Effector memory CD4-positive, alpha-beta T cell (primary cell): Measurements from ENCODE around the gene AK1.
"Not testable (repeated sequence)": the region's sequence is repeated elsewhere in the genome, so short reads cannot be mapped to it uniquely, and the experiment has no call there.

ENCODE experiments used
- DNase-seq, 3 donors: peaks; one replicate each; pipeline ENCODE4 v3.0.0-alpha.2; 2020
- H3K27ac ChIP-seq: 2 replicates; pipeline ENCODE4 v1.7.0; 2013; ENCODE audit warnings: mild to moderate bottlenecking, low read length, moderate library complexity; ENCODE audit not compliant: insufficient read depth, poor library complexity, severe bottlenecking
- H3K27me3 ChIP-seq: replicated peaks from 2 replicates; pipeline ENCODE4 v1.7.0; 2013; ENCODE audit warnings: mild to moderate bottlenecking, low read length; ENCODE audit not compliant: insufficient read depth, control insufficient read depth, poor library complexity, severe bottlenecking
- H3K36me3 ChIP-seq: 2 replicates; pipeline ENCODE4 v1.7.0; 2013; ENCODE audit warnings: mild to moderate bottlenecking, low read length, moderate library complexity; ENCODE audit not compliant: control insufficient read depth, insufficient read depth
- H3K4me1 ChIP-seq: 2 replicates; pipeline ENCODE4 v1.7.0; 2013; ENCODE audit warnings: low read length, mild to moderate bottlenecking; ENCODE audit not compliant: control insufficient read depth, insufficient read depth, poor library complexity, severe bottlenecking
- H3K4me3 ChIP-seq: 2 replicates; pipeline ENCODE4 v1.7.0; 2013; ENCODE audit warnings: low read length, low read depth, mild to moderate bottlenecking; ENCODE audit not compliant: insufficient read depth, poor library complexity, severe bottlenecking
- H3K9me3 ChIP-seq: 2 replicates; pipeline ENCODE4 v1.7.0; 2013; ENCODE audit warnings: mild to moderate bottlenecking, low read length, moderate library complexity; ENCODE audit not compliant: control insufficient read depth

Gene AK1

GRCh38 chr9:127876026-127876763 lies 1.3 kb downstream of the AK1 start:
- peaks cover 6% of the 10 kb centered on the region for H3K4me1 ChIP-seq

GRCh38 chr9:127875306-127875966 lies 2.0 kb downstream of the AK1 start:
- H3K4me1 ChIP-seq: peaks cover 6% of the 10 kb centered on the region
- H3K4me3 ChIP-seq: no peak overlapping the region
- H3K27ac ChIP-seq: no peak overlapping the region
- no peaks in the 10 kb centered on the region for H3K27me3 ChIP-seq
- H3K36me3 ChIP-seq: no peaks in the 10 kb centered on the region
- no peaks in the 10 kb centered on the region for H3K9me3 ChIP-seq
- no peak for DNase-seq

More at GRCh38 chr9:127876026-127876763, 1.3 kb downstream of the AK1 start:
- Histone ChIP-seq H3K9me3 (no peaks in the 10 kb centered on the region), H3K4me3 (no peak overlapping the region), H3K27me3 (no peaks in the 10 kb centered on the region), H3K36me3 (no peaks in the 10 kb centered on the region), H3K27ac (no peak overlapping the region)
- no peak for DNase-seq

GRCh38 chr9:127874301-127875221 lies 2.9 kb downstream of the AK1 start:
- Histone ChIP-seq H3K4me3 (no peak overlapping the region), H3K27ac (no peak overlapping the region), H3K27me3 (no peaks in the 10 kb centered on the region), H3K36me3 (no peaks in the 10 kb centered on the region), H3K9me3 (no peaks in the 10 kb centered on the region), H3K4me1 (peaks cover 8% of the 10 kb centered on the region)
- no peak for DNase-seq

DNA sequence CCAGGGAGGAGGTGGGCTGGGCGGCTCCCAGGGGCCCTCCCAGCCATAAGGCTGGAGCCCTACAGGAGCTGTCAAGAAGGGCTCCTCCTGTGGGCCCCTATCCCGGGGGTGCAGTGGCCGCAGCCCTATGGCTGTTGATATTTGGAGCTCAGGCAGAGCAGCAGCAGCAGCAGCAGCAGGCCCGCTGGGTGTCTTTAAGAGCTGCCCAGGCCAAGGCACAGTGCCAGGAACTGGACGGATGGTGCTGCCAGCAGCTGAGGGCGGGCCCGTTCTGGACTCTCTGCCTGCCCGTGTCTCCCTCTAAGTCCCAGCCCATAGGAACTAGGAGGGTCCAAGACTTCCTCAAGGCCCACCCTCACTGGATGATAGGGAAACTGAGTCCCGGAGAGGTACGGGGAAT lies 3.6 kb downstream of the AK1 start:
- Histone ChIP-seq H3K4me3 (no peak overlapping the region), H3K27me3 (no peaks in the 10 kb centered on the region), H3K4me1 (peaks cover 9% of the 10 kb centered on the region), H3K9me3 (no peaks in the 10 kb centered on the region), H3K36me3 (no peaks in the 10 kb centered on the region), H3K27ac (no peak overlapping the region)
- no peak for DNase-seq

- H3K27ac ChIP-seq: no peak overlapping the region
- H3K4me1 ChIP-seq: peaks cover 9% of the 10 kb centered on the region
- H3K9me3 ChIP-seq: no peaks in the 10 kb centered on the region
- H3K27me3 ChIP-seq: no peaks in the 10 kb centered on the region
- no peaks in the 10 kb centered on the region for H3K36me3 ChIP-seq
- no peak overlapping the region for H3K4me3 ChIP-seq
- DNase-seq: no peak
Measured at GRCh38 chr9:127873223-127873691, 4.2 kb downstream of the AK1 start.

DNA sequence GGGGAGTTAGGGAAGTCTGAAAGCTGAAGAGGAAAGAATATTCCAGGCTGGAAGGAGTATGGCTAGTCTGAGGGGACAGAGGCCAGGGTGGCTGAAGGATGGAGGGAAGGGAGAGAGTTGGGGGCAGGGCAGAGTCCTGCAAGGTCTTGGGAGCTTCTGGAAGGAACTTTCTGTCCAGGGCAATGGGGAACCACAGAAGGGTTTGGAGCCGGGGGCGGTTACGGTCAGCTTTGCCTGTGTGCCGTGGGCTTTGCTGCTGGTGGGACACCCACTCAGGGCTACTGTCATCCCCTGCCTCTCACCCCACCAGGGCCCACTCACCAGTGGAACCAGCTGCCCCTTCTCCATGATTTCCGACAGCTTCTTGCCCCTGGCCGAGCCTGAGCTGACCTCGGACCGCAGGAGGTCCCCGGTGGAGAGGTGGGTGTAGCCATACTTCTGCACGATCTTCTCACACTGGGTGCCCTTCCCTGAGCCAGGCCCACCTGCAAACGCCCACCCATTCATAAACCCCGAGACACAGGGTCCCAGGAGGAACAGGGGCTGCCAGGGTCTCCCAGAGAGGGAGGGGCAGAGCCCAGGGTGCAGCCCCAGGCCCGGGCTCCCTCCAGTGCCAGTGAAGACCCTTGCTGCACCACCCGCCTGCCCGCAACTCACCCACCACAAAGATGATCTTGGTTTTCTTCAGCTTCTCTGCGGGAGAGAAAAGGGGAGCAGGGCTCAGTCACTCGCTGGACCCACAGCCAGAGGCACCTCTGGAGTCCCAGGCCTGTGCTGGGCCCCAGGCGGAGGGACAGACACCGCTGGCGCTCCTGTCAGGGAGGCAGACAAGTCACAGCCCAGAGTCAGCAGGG lies 4.9 kb downstream of the AK1 start:
- H3K27me3 ChIP-seq: no peaks in the 10 kb centered on the region
- no peaks in the 10 kb centered on the region for H3K9me3 ChIP-seq
- no peak overlapping the region for H3K4me3 ChIP-seq
- DNase-seq: no peak
- no peak overlapping the region for H3K27ac ChIP-seq
- peaks cover 4% of the 10 kb centered on the region for H3K4me1 ChIP-seq
- no peaks in the 10 kb centered on the region for H3K36me3 ChIP-seq

GRCh38 chr9:127871531-127871930 lies 5.9 kb downstream of the AK1 start:
- H3K4me3 ChIP-seq: no peak overlapping the region
- H3K36me3 ChIP-seq: no peaks in the 10 kb centered on the region
- peaks cover 3% of the 10 kb centered on the region for H3K4me1 ChIP-seq
- DNase-seq: no peak
- H3K27me3 ChIP-seq: no peaks in the 10 kb centered on the region
- H3K9me3 ChIP-seq: no peaks in the 10 kb centered on the region
- H3K27ac ChIP-seq: no peak overlapping the region

- Histone ChIP-seq H3K9me3 (no peaks in the 10 kb centered on the region), H3K4me1 (peaks cover 3% of the 10 kb centered on the region), H3K27ac (no peak overlapping the region), H3K27me3 (no peaks in the 10 kb centered on the region), H3K36me3 (no peaks in the 10 kb centered on the region), H3K4me3 (no peak overlapping the region)
- DNase-seq: no peak
Measured at GRCh38 chr9:127870887-127871286, 6.6 kb downstream of the AK1 start.

DNA sequence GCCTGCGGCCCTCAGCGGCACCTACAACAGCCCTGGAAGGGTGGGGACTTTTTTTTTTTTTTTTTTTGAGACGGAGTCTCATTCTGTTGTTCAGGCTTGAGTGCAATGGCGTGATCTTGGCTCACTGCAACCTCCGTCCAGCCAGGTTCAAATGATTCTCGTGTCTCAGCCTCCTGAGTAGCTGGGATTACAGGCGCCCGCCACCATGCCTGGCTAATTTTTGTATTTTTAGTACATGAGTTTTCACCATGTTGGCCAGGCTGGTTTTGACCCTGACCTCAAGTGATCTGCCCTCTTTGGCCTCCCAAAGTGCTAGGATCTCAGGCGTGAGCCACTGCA lies 7.4 kb downstream of the AK1 start:
- not testable (repeated sequence) for H3K9me3 ChIP-seq, H3K36me3 ChIP-seq, H3K27me3 ChIP-seq, H3K4me1 ChIP-seq, H3K4me3 ChIP-seq, H3K27ac ChIP-seq, DNase-seq
